CD14-positive monocyte (primary cell): ENCODE measurements around the gene TCAIM. TPM values are rescaled to one million over a fixed set of nuclear protein-coding genes. Genes with fewer than 3 reads are reported as not detected.

Source experiments
- DNase-seq, 3 donors: peaks; one replicate each; pipeline ENCODE4 v3.0.0-alpha.2; 2011 to 2022
- H2AFZ ChIP-seq: 2 replicates; pipeline ENCODE4 v1.6.0; 2012; ENCODE audit warnings: mild to moderate bottlenecking, low read depth, low read length, inconsistent platforms; ENCODE audit not compliant: insufficient read depth, poor library complexity, severe bottlenecking
- H3K27ac ChIP-seq, 2 donors: 1 replicate in 1 of 2; 2 replicates in 1 of 2; pipeline ENCODE4 v1.5.1; 2012 to 2013; ENCODE audit warnings: low read length in 2 of 2, control low read depth in 1 of 2, inconsistent platforms in 1 of 2, low read depth in 1 of 2, mild to moderate bottlenecking in 1 of 2
- H3K27me3 ChIP-seq, 2 donors: one replicate each; pipeline versions ENCODE4 v1.6.0 to v1.6.1; 2011 to 2013; ENCODE audit warnings: low read length in 2 of 2; ENCODE audit not compliant: control insufficient read depth in 2 of 2, insufficient read depth in 2 of 2
- H3K36me3 ChIP-seq, 2 donors: replicated peaks in 1 of 2; 1 replicate in 1 of 2; 2 replicates in 1 of 2; pipeline versions ENCODE4 v1.5.1 to v1.6.1; 2012 to 2013; ENCODE audit warnings: low read length in 2 of 2, control low read depth in 1 of 2, inconsistent platforms in 1 of 2, mild to moderate bottlenecking in 1 of 2; ENCODE audit not compliant: insufficient read depth in 2 of 2, control insufficient read depth in 1 of 2
- H3K4me1 ChIP-seq, 2 donors: 1 replicate in 1 of 2; 2 replicates in 1 of 2; pipeline versions ENCODE4 v1.5.1 to v1.6.1; 2012 to 2013; ENCODE audit warnings: low read length in 2 of 2, control low read depth in 1 of 2, inconsistent platforms in 1 of 2, mild to moderate bottlenecking in 1 of 2, moderate library complexity in 1 of 2; ENCODE audit not compliant: insufficient read depth in 2 of 2, control insufficient read depth in 1 of 2
- H3K4me2 ChIP-seq: replicated peaks from 2 replicates; pipeline ENCODE3; 2012; ENCODE audit warnings: low read length, moderate library complexity, mild to moderate bottlenecking; ENCODE audit not compliant: poor library complexity, severe bottlenecking; ENCODE audit errors: extremely low read depth
- H3K4me3 ChIP-seq, 3 experiments: fragments of 200-600 bp in 1 of 3; sonication (generic) in 1 of 3; replicated peaks in 1 of 3; 1 replicate in 2 of 3; 2 replicates in 1 of 3; pipeline ENCODE4 v1.5.1; 2011 to 2013; ENCODE audit warnings: low read length in 3 of 3, mild to moderate bottlenecking in 3 of 3, control low read depth in 2 of 3, low read depth in 2 of 3, inconsistent platforms in 1 of 3, moderate library complexity in 1 of 3
- H3K79me2 ChIP-seq: 2 replicates; pipeline ENCODE4 v1.6.0; 2012; ENCODE audit warnings: mild to moderate bottlenecking, control low read depth, inconsistent platforms, low read length, moderate library complexity; ENCODE audit not compliant: insufficient read depth
- H3K9ac ChIP-seq: 2 replicates; pipeline ENCODE4 v1.6.0; 2017; ENCODE audit warnings: low read length, mild to moderate bottlenecking; ENCODE audit not compliant: insufficient read depth, poor library complexity, severe bottlenecking
- H3K9me3 ChIP-seq, 2 donors: replicated peaks in 1 of 2; 1 replicate in 1 of 2; 2 replicates in 1 of 2; pipeline versions ENCODE4 v1.5.1 to v1.6.1; 2012 to 2013; ENCODE audit warnings: low read length in 2 of 2, control low read depth in 1 of 2; ENCODE audit not compliant: control insufficient read depth in 1 of 2, insufficient read depth in 1 of 2
- H4K20me1 ChIP-seq: 2 replicates; pipeline ENCODE4 v1.6.0; 2012; ENCODE audit warnings: mild to moderate bottlenecking, low read length, control low read depth, moderate library complexity; ENCODE audit not compliant: insufficient read depth
- H3K27ac Mint-ChIP-seq, 7 donors: one replicate each; pipeline ENCODE4 v1.8.0; 2020; ENCODE audit warnings: mild to moderate bottlenecking in 7 of 7, mixed read lengths in 7 of 7, moderate library complexity in 6 of 7, inconsistent platforms in 2 of 7
- H3K27me3 Mint-ChIP-seq, 3 donors: one replicate each; pipeline ENCODE4 v1.8.0; 2021 to 2022; ENCODE audit warnings: low read depth in 3 of 3, mild to moderate bottlenecking in 3 of 3, mixed read lengths in 3 of 3, moderate library complexity in 3 of 3, inconsistent platforms in 1 of 3
- H3K36me3 Mint-ChIP-seq, 2 donors: one replicate each; pipeline ENCODE4 v1.8.0; 2020; ENCODE audit warnings: mixed read lengths in 2 of 2, inconsistent platforms in 1 of 2, mild to moderate bottlenecking in 1 of 2
- H3K4me1 Mint-ChIP-seq: one replicate; pipeline ENCODE4 v1.8.0; 2020; ENCODE audit warnings: mild to moderate bottlenecking, mixed read lengths
- H3K4me3 Mint-ChIP-seq, 2 donors: one replicate each; pipeline ENCODE4 v1.8.0; 2020; ENCODE audit warnings: mild to moderate bottlenecking in 2 of 2, mixed read lengths in 2 of 2, moderate library complexity in 1 of 2
- H3K9me3 Mint-ChIP-seq, 7 donors: one replicate each; pipeline ENCODE4 v1.8.0; 2020 to 2022; ENCODE audit warnings: mixed read lengths in 7 of 7, mild to moderate bottlenecking in 6 of 7, moderate library complexity in 6 of 7, inconsistent platforms in 2 of 7
- WGBS: methylation state at CpG from one replicate; pipeline ENCODE4 v1.1.5; 2013; ENCODE audit warnings: missing lambda C conversion rate; ENCODE audit not compliant: insufficient coverage; 5-methylcytosine and 5-hydroxymethylcytosine counted together
- intact Hi-C, 2 donors: fragments of 100-400 bp; cut with micrococcal nuclease; formaldehyde crosslinking; loops; one replicate each; pipeline versions ENCODE4 v1.15.0 to v1.15.1; 2023
- polyA plus RNA-seq, 3 donors: library from polyadenylated mRNA; depleted of rRNA in 1 of 3; unstranded in 2 of 3; stranded (reverse) in 1 of 3; fragments of 300-500 nt in 2 of 3; fragments of >200 nt in 1 of 3; fragmentation: Illumina TruSeq in 2 of 3; gene quantifications; 1 replicate in 2 of 3; 2 replicates in 1 of 3; pipeline ENCODE4 v1.2.3, GENCODE V29; 2012 to 2021
- TF ChIP-seq, protein P1 (sequence below): fragments of 200-600 bp; IDR thresholded peaks from one replicate; pipeline ENCODE4 v1.8.0; 2022; ENCODE audit warnings: antibody characterized with exemption, mild to moderate bottlenecking

TCAIM gene
- polyA plus RNA-seq, 3 donors, result 9.1 to 26.7 (median 20.0) TPM

DNA sequence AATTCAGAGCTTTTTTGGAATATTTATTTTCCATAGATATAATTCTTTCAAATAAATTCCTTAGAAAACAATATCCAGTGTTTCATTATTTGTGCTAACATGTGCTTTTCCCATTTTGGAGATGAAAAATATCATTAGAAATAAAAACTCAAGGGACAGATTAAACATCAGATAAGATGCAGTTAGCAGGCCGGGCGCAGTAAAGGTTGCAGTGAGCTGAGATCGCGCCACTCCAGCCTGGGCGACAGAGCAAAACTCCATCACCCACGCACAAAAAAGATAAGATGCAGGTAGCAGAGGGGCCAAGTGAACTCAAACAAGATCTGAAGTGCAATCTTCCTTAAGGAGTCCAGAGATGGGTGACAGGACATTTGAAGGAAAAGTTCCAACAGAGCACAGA, 90.9 kb downstream of the TCAIM start:
- H3K27me3 Mint-ChIP-seq, result no peaks in the 10 kb centered on the region
- no peak overlapping the region for H3K4me3 Mint-ChIP-seq
- Histone ChIP-seq H3K9ac (no peak overlapping the region), H3K79me2 (no peaks in the 10 kb centered on the region), H3K9me3 (no peaks in the 10 kb centered on the region), H3K4me2 (no peak overlapping the region), H3K27ac (no peak overlapping the region), H2AFZ (no peak overlapping the region), H4K20me1 (peaks cover 12% of the 10 kb centered on the region), H3K4me3 (no peak overlapping the region), H3K4me1 (no peaks in the 10 kb centered on the region), H3K36me3 (peaks cover 0 to 2% of the 10 kb centered on the region in 2 donors), H3K27me3 (no peaks in the 10 kb centered on the region)
- no peak for DNase-seq
- TF ChIP-seq, protein P1, sequence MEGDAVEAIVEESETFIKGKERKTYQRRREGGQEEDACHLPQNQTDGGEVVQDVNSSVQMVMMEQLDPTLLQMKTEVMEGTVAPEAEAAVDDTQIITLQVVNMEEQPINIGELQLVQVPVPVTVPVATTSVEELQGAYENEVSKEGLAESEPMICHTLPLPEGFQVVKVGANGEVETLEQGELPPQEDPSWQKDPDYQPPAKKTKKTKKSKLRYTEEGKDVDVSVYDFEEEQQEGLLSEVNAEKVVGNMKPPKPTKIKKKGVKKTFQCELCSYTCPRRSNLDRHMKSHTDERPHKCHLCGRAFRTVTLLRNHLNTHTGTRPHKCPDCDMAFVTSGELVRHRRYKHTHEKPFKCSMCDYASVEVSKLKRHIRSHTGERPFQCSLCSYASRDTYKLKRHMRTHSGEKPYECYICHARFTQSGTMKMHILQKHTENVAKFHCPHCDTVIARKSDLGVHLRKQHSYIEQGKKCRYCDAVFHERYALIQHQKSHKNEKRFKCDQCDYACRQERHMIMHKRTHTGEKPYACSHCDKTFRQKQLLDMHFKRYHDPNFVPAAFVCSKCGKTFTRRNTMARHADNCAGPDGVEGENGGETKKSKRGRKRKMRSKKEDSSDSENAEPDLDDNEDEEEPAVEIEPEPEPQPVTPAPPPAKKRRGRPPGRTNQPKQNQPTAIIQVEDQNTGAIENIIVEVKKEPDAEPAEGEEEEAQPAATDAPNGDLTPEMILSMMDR, result no peak
- WGBS, result no CpG with 5 or more reads among the region's 6 CpGs
- H3K27ac Mint-ChIP-seq, result peak overlapping the region in 2 of 7 donors; percentile 9 to 73
- peaks cover 1% of the 10 kb centered on the region for H3K4me1 Mint-ChIP-seq
- H3K9me3 Mint-ChIP-seq, result peaks cover 0 to 2% (median 0%) of the 10 kb centered on the region in 7 donors
- peaks cover 14 to 22% of the 10 kb centered on the region in 2 donors for H3K36me3 Mint-ChIP-seq
- intact Hi-C loops, result no loop called here

DNA sequence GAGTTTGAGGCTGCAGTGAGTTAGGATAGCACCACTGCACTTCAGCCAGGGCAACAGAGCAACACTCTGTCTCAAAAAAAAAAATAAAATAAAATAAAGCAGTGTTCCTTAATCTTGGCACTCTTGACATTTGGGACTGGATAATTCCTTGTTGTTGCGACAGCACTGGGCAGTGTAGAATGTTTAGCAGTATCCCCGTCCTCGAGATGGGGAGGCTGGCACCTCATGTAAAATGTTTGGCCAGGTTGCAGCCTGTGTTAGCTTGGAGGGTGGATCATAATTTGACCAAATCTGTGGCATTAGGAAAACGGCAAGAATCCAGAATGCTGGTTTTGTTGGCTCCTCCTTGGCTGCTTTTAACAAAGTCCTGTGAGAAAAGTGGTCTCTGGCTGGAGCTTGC, 91.9 kb downstream of the TCAIM start:
- Mint-ChIP-seq H3K9me3 (peaks cover 0 to 5% (median 0%) of the 10 kb centered on the region in 7 donors), H3K4me3 (no peak overlapping the region), H3K4me1 (peaks cover 9% of the 10 kb centered on the region), H3K36me3 (peaks cover 19 to 32% of the 10 kb centered on the region in 2 donors), H3K27ac (peak overlapping the region in 2 of 7 donors; percentile 46 to 58), H3K27me3 (no peaks in the 10 kb centered on the region)
- Histone ChIP-seq H3K9ac (no peak overlapping the region), H3K4me1 (no peaks in the 10 kb centered on the region), H3K36me3 (peaks cover 0 to 12% of the 10 kb centered on the region in 2 donors), H3K9me3 (no peaks in the 10 kb centered on the region), H2AFZ (no peak overlapping the region), H3K79me2 (peaks cover 4% of the 10 kb centered on the region), H3K27me3 (no peaks in the 10 kb centered on the region), H3K4me2 (no peak overlapping the region), H3K4me3 (no peak overlapping the region), H3K27ac (no peak overlapping the region), H4K20me1 (peaks cover 8% of the 10 kb centered on the region)
- DNase-seq, result no peak
- WGBS, result 86% methylated on average over 4 of the region's 4 CpGs
- intact Hi-C loops, result loop anchor here in 1 of 2 donors (10.0 kb wide), 1 partner anchor 86 kb away; no protein-coding TSS in a partner anchor
- TF ChIP-seq, protein P1, result no peak
